Measurements from ENCODE around the gene GALP. TPM values are rescaled to one million over a fixed set of nuclear protein-coding genes. Genes with fewer than 3 reads are reported as not detected.
A peak's percentile ranks its signal among the peaks of the same experiment; 100 is the strongest.
"Not testable (repeated sequence)": the region's sequence is repeated elsewhere in the genome, so short reads cannot be mapped to it uniquely, and the experiment has no call there.

Gene GALP
- total RNA-seq, 1 donor: not detected

GRCh38 chr19:56201973-56202372 lies 26.2 kb downstream of the GALP start, which contains the start of gene ZSCAN5C:
ZSCAN5C (plus strand) TSS chr19:56202273; CDS start chr19:56205914, 3,641 bp downstream.
- TF ChIP-seq CTCF (IDR thresholded peaks at IDR 0.05; ENCODE audit: insufficient read depth, low read depth, low read length): no peak
- DNase-seq (ENCODE audit: low read depth): no peak
- no peak within 1 kb of the TSS for H3K4me3 ChIP-seq (ENCODE audit: low read depth, low read length)

GRCh38 chr19:56207581-56207980 lies 31.8 kb downstream of the GALP start:
- DNase-seq (ENCODE audit: low read depth); H3K4me3 ChIP-seq (ENCODE audit: low read depth, low read length): not testable (repeated sequence)

- no peak for TF ChIP-seq CTCF (IDR thresholded peaks at IDR 0.05; ENCODE audit: insufficient read depth, low read depth, low read length)
- DNase-seq (ENCODE audit: low read depth): no peak
These were observed 33.3 kb downstream of the GALP start for GRCh38 chr19:56209091-56209490.

GRCh38 chr19:56210036-56210435 lies 34.2 kb downstream of the GALP start:
- DNase-seq (ENCODE audit: low read depth); H3K4me3 ChIP-seq (ENCODE audit: low read depth, low read length): not testable (repeated sequence)

More at GRCh38 chr19:56209091-56209490, 33.3 kb downstream of the GALP start:
- H3K4me3 ChIP-seq (ENCODE audit: low read depth, low read length): no peak overlapping the region

- no peak overlapping the region for H3K4me3 ChIP-seq (ENCODE audit: low read depth, low read length)
- DNase-seq (ENCODE audit: low read depth): no peak
- no peak for TF ChIP-seq CTCF (IDR thresholded peaks at IDR 0.05; ENCODE audit: insufficient read depth, low read depth, low read length)
These were observed 35.9 kb downstream of the GALP start for GRCh38 chr19:56211718-56212117.

- H3K4me3 ChIP-seq (ENCODE audit: low read depth, low read length): peak overlapping the region; percentile 37
- peak; percentile 10 for DNase-seq (ENCODE audit: low read depth)
- TF ChIP-seq CTCF (IDR thresholded peaks at IDR 0.05; ENCODE audit: insufficient read depth, low read depth, low read length): no peak
These were observed 41.5 kb downstream of the GALP start for GRCh38 chr19:56217039-56217949.

GRCh38 chr19:56218961-56219360 lies 43.2 kb downstream of the GALP start:
- TF ChIP-seq CTCF (IDR thresholded peaks at IDR 0.05; ENCODE audit: insufficient read depth, low read depth, low read length): no peak
- H3K4me3 ChIP-seq (ENCODE audit: low read depth, low read length): no peak overlapping the region
- DNase-seq (ENCODE audit: low read depth): no peak

GRCh38 chr19:56221442-56221841 lies 45.6 kb downstream of the GALP start:
- H3K4me3 ChIP-seq (ENCODE audit: low read depth, low read length): not testable (repeated sequence)
- DNase-seq (ENCODE audit: low read depth): peak; percentile 11
- peak; percentile 26 for TF ChIP-seq CTCF (IDR thresholded peaks at IDR 0.05; ENCODE audit: insufficient read depth, low read depth, low read length)

All from fibroblast of villous mesenchyme (primary cell).